Ovary (tissue), 3 donors: ENCODE data around the gene LARGE1.

ENCODE experiments used
- EP300 ChIP-seq: sonication (generic); formaldehyde crosslinking; IDR thresholded peaks from one replicate; pipeline ENCODE4 v1.6.1; 2017; ENCODE audit warnings: antibody characterized with exemption
- POLR2A ChIP-seq: fragments of 450-650 bp; IDR thresholded peaks from one replicate; pipeline ENCODE4 v1.6.1; 2017; ENCODE audit warnings: antibody characterized with exemption, mild to moderate bottlenecking, moderate library complexity
- TF ChIP-seq, protein P1 (sequence below), 3 donors: fragments of 450-650 bp in 2 of 3; fragments of 200-600 bp in 1 of 3; IDR thresholded peaks; one replicate each; pipeline versions ENCODE4 v1.5.1 to v1.8.0; 2016 to 2022; ENCODE audit warnings: antibody characterized with exemption in 3 of 3, mild to moderate bottlenecking in 1 of 3
- donor health status: DM: no; HTN: no; CAD: no.

DNA sequence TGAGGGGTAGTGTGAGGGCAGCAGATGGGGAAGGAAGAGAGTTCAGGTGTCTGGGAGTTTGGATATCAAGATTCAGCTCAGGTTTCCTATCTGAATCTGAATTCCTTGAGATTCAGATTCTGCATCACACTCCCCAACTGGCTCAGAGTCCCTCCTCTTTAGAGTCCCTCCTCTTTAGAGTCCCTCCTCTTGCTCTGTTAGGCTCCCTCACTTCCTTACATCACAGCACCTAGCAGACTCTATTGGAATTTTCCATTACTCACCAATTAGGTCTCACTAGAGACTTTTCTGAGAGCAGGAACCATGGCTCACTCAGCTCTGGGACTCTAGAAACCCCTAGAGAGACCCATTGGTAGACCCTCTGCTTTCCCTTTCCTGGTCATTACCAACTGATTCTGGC lies 558.7 kb downstream of the LARGE1 start:
- TF ChIP-seq, protein P1, sequence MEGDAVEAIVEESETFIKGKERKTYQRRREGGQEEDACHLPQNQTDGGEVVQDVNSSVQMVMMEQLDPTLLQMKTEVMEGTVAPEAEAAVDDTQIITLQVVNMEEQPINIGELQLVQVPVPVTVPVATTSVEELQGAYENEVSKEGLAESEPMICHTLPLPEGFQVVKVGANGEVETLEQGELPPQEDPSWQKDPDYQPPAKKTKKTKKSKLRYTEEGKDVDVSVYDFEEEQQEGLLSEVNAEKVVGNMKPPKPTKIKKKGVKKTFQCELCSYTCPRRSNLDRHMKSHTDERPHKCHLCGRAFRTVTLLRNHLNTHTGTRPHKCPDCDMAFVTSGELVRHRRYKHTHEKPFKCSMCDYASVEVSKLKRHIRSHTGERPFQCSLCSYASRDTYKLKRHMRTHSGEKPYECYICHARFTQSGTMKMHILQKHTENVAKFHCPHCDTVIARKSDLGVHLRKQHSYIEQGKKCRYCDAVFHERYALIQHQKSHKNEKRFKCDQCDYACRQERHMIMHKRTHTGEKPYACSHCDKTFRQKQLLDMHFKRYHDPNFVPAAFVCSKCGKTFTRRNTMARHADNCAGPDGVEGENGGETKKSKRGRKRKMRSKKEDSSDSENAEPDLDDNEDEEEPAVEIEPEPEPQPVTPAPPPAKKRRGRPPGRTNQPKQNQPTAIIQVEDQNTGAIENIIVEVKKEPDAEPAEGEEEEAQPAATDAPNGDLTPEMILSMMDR (IDR thresholded peaks at IDR 0.05) = no peak
- TF ChIP-seq EP300 (no peak), POLR2A (no peak)
